NCI-H510A treated with DMSO at 0.1 percent for 48 hours (cell line): ENCODE measurements around the gene CD14.
"Not testable (repeated sequence)": the region's sequence is repeated elsewhere in the genome, so short reads cannot be mapped to it uniquely, and the experiment has no call there.

ENCODE experiments used
- DNase-seq: peaks from one replicate; lab custom pipeline; 2025; lab: John Stamatoyannopoulos, UW

Gene CD14

DNA sequence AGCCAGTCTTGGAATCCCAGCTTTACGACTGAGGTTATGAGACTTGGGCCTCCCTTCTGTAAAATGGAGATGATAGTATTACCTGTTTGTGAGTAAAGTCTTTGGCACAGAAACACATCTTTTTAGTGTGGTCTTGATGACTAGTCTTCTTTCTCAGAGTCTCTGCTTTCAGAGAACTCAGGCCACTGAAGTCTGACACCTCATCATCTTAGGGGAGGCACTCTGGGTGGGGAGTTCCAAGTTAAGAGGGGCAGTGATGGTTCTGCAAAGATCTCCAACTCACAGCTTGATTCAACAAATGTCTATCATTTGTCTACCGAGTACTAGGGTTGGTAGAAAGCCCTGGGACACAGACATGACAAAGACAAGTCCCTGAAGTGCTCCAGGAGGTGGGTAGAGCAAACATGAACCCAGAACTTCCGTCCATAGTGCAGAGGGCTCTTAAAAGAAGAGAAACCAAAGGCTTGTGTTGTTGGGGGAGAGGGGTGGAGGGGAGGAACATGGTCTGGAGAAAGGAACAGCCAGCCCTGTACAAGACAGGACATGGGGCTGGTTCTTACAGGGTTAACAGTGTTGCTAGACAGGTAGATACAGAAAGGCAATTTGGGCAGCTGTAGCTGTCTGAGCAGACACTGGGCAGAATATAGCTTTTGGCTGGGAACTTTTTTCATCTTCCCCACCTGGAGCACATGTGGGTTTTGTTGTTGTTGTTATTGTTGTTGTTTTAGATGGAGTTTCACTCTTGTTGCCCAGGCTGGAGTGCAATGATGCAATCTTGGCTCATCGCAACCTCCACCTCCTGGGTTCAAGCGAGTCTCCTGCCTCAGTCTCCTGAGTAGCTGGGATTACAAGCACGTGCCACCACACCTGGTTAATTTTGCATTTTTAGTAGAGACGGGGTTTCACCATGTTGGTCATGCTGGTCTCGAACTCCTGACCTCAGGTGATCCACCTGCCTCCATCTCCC, 2.6 kb upstream of the CD14 start:
- DNase-seq: no peak

DNA sequence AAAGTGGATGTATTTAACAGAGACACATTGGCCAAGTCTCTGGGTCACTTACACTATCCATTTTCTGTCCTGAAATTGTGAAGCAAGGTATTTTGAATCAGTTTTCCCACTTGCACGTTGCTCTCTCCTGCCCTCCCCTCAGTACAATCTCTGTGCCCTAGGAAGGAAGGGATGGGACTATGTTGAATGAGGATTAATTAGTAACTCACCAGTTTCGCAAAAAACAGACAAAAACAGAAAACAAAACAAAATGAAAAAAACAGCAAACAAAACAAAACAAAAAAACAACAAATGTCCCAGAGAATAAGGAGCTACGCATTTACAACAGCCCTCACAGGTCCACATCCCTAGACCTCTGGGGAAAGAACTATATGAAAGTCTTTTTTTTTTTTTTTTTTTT, 1.1 kb upstream of the CD14 start:
- no peak for DNase-seq

DNA sequence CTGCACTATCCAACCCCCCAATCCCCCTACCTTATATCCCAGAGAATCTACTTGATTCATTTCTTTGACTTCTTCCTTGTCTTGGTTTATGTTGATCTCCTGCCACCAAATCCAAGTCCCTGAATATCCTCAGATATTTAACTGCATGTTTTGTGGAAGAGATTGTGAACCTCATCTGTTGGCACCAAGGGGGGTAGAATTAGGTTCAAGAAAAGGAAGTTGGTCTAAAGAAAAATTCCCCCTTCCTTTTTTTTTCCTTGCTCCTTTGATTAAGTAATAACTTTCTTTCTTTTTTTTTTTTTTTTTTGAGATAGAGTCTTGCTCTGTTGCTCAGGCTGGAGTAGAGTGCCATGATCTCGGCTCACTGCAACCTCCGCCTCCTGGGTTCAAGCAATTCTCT, 526 bp upstream of the CD14 start:
- DNase-seq: no peak

DNA sequence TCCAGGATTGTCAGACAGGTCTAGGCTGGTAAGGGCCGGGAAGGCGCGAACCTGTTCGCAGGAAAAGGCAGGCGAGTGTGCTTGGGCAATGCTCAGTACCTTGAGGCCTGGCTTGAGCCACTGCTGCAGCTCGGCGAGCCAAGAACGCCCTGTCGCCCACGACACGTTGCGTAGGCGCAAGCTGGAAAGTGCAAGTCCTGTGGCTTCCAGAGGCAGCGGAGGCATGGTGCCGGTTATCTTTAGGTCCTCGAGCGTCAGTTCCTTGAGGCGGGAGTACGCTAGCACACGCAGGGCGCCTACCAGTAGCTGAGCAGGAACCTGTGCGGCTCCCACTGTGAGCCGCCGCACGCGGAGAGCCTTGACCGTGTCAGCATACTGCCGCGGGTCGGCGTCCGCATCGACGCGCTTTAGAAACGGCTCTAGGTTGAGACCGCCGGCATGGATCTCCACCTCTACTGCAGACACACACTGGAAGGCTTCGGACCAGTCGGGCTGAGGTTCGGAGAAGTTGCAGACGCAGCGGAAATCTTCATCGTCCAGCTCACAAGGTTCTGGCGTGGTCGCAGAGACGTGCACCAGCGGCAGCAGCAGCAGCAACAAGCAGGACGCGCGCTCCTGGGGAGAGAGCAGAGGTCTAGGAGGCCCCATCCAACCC, 482 bp downstream of the CD14 start:
- DNase-seq: no peak

DNA sequence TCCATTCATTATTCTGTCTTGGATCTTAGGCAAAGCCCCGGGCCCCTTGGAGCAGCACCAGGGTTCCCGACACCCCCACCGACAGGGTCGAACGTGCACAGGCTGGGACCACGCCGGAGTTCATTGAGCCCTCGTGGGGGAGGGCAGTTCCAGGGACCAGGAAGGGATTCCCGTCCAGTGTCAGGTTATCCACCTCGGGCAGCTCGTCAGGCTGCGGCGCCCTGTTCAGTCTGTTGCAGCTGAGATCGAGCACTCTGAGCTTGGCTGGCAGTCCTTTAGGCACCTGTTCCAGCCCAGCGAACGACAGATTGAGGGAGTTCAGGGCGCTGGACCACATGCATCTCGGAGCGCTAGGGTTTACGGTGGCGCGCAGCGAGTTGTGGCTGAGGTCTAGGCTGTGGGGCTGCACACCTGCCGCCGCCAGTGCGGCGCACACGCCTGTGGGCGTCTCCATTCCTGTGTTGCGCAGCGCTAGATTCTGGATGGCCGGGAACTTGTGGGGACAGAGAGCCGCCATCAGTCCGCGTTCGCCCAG, 1.1 kb downstream of the CD14 start:
- DNase-seq: no peak

DNA sequence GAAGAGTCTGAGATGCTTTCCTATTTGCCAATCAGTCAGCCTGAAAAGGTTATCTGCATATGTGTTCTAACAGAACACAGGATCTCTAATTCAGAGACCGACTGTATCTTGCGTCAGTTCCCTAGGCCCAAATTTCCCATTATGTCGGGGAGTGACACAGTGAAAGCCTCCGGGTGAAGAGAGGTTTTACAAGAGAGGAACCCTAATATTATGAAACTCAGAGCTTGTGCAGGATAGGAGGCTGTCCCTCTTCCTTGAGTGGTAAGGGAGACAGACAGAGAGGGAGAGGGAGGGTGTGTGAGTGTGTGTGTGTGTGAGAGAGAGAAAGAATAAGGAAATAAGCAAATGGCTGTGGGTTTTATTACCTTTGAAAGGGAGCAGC, 1.9 kb downstream of the CD14 start:
- DNase-seq: no peak

DNA sequence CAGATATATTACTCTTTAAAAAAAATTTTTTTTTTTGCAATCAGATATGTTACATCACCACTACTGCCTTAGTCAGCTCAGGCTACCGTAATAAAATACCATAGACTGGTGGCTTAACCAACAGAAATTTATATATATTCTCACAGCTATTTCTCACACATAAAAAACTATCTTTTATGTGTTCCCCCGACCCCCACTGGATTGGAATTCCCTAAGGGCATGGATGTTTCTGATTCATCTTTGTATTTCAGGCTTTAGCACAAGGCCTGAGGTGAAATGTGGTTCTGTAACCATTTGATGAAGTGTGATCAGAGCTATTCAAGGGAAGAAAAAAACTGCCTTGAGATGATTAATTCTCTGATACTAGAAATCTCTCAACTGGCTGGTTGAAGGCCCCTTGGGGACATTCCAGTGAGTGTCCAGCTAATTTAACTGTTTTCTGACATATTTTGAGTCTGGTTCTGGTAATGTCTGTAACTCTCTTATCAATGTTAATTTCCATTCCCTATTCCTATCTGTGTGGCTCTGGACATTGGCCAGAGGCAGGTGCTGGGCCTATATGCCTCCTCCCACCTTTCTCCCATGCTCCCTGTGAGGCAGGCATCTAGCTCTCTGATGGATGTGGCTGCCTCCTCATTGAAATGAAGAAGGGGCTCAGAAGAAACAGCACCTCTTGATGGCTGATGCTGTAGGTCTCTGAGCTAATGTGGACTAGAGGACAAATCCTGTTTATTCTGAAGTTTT, 2.5 kb downstream of the CD14 start:
- DNase-seq: no peak

DNA sequence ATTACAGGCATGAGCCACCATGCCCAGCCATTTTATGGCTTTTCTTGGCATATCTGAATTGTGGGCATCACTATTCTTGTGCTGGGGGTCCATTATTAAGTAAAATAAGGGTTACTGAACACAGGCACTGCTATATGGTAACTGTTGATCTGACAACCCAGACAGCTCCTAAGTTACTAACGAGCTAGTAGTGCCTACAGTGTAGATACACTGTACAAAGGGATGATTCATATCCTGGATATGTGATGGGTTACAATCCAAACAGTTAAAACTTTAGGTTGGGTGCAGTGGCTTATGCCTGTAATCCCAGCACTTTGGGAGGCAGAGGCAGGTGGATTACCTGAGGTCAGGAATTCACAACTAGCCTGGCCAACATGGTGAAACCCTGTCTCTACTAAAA, 4.3 kb downstream of the CD14 start:
- no peak for DNase-seq

DNA sequence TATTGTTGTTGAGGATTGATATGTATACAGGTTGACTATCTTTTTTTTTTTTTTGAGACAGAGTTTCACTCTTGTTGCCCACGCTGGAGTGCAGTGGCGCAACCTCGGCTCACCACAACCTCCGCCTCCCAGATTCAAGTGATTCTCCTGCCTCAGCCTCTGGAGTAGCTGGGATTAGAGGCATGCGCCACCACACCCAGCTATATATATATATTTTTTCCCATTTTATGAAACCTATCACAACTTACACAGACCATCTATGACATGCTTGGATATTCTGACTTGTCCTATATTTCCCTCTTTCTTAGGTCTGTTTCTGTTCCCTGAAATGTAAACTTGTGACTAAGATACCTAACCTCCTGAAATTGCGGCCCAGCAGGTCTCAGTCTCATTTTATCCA, 5.0 kb downstream of the CD14 start:
- no peak for DNase-seq

DNA sequence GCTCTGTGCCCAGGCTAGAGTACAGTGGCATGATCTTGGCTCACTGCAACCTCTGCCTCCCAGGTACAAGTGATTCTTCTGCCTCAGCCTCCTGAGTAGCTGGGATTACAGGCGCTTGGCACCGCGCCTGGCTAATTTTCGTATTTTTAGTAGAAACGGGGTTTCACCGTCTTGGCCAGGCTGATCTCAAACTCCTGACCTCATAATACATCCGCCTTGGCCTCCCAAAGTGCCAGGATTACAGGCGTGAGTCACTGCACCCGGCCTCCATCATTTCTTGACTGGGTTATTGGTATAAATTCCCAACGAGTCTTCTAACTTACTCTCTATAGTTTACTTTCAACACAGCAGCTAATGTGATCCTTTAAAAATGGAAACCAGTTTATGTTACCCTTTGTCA, 8.1 kb downstream of the CD14 start:
- DNase-seq: not testable (repeated sequence)

DNA sequence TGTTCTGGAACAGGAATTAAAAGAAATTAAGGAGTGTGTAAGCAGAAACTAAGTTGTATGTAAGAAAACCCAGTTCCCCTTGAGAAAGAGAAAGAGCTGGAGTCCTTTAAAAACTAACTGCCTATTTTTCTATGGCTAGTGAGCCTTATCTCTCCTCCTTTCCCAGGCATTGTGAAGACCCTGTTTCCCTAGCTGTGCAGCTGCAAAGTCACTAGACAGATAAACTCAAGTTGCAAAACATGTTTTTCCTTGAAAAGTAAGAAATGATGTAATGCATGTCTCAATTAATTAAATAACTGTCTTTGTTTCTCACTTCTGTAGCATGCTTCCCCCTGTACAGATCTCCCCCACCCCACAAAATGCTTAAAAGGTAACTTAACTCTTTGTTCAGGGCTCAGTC, 9.9 kb downstream of the CD14 start:
- not testable (repeated sequence) for DNase-seq

DNA sequence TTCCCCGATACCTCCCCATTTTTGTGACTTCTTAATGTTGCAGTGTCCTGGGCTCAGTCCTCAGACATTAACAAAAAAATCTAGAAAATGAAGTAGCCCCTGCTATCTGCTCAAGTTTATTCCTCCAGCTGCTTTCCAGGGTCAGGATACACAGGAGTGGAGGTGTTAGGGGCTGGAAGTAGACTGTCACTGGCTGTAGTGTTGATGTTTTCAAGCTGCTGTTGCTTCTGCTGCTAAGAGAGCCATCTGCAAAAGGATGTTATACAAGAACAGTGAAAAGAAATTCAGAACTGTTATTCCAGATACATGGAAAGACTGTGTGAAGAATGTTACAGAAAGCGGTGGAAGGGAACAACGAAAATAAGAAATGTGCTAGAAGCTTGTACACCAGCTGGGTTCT, 10.7 kb downstream of the CD14 start:
- no peak for DNase-seq

DNA sequence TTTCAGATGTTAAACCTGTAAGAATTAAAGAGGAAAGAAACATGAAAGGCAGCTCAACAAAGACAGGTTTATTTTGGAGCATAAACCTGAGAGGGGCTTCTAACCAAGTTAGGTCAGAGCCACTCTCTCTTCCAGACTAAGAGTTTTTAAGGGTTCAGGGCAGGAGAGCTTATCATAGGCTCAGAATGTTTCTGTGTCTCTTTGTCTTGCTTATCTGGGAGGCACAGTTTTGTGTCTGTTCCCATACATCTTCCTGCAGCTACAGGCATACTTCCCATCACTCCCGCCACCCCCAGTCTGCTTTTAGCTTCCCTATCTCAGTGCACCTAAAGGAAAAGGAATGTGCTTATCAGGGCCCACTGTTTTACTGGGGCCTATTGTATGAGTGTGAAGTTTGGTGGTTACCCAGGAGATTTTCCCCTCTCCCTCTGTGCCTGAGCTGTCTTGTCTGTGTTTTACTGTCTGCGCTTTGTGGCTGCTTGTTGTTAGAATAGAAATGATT, 21.9 kb downstream of the CD14 start:
- DNase-seq: no peak

DNA sequence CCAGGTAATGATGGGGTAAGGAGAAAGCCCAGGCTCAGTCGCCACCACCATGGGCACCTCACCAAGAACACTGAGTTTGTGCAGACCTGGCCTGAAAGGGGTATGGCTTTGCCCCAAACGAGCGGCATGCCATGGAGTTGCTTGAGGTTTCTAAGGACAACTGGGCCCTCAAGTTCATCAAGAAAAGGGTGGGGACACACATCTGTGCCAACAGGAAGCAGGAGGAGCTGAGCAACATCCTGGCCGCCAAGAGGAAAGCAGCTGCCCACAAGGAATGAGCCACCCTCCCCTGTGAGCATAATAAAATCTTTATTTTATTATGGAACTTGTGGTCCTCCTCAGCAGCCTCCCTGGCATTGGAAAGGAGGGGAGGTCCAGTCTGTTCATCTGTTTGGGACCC, 23.8 kb downstream of the CD14 start:
- no peak for DNase-seq

DNA sequence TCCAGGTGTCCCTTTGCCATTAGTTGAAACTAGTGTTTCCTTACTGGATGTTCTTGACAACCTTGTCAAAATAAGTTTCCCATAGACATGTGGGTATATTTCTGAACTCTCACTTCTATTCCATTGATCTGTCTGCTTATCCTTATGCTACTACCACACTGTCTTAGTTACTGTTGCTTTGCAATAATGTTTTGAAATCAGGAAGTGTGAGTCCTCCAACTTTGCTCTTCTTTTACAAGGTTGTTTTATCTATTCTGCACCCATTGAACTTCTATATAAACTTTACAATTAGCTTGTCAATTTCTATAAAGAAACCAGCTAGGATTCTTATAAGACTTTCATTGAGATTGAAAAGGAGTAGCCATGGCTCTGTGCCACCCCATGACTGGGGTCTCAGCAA, 24.3 kb downstream of the CD14 start:
- DNase-seq: no peak

DNA sequence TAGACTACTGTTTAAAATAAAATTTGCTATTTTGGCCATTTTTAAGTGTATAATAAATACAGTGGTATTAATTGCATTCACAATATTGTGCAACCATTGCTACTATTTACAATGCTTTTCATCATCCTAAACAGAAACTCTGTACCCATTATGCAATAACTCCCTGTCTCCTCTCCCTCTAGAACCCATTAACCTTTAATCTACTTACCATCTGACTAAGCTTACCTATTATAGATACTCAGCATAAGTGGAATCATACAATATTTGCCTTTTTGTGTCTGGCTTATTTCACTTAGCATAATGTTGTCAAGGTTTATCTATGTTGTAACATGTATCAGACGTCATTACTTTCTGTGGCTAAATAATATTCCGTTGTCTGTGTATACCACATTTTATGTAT, 25.9 kb downstream of the CD14 start:
- no peak for DNase-seq

DNA sequence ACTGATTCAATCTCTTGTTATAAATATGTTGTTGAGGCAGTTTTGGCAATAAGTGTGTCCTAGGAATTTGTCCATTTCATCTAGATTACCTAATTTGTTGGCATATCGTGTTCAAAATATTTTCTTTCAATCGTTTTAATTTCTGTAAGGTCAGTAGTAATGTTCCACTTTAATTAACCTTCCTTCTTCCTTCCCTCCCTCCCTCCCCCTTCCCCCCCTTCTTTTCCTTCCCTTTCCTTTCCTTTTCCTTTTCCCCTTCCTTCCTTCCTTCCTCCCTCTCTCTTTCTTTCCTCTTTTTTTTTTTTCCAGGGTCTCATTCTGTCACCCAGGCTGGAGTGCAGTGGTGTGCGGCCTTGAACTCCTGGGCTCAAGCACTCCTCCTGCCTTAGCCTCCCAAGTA, 27.1 kb downstream of the CD14 start:
- no peak for DNase-seq

DNA sequence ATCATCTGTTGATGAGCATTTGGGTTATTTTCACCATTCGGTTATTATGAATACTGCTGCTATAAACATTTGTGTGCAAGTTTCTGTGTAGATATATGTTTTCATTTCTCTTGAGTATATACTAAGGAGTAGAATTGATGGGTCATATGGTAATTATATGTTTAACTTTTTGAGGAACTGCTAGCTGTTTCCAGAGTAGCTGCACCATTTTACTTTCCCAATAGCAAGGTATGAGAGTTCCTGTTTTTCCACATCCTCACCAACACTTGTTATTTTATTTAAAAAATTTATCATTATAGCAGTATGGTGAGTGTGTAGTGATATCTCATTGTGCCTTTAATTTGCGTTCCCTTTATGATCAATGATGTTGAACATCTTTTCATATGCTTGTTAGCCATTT, 29.2 kb downstream of the CD14 start:
- DNase-seq: no peak

DNA sequence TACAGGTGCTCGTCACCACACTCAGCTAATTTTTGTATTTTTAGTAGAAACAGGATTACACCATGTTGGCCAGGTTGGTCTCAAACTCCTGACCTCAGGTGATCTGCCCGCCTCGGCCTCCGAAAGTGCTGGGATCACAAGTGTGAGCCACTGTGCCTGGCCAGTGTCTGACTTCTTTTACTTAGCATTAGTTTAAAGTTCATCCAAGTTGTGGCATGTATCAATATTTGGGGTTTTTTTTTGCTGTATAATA, 29.6 kb downstream of the CD14 start:
- not testable (repeated sequence) for DNase-seq

DNA sequence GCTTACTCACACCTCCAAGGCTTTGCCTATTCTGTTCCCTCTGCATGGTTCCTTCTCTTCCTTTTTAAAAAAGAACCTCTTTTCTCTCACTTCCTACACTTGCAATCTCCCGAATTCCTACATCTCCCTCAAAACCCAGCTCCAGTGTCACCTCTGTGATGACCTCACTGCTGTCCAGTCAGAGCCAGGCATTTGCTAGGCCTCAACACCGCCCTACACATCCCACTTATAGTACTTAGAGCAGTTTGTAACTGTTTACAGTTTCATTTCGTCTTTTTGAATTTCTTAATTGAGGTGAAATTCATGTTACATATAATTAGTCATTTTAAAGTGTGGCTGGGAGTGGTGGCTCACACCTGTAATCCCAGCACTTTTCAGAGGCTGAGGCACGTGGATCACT, 30.8 kb downstream of the CD14 start:
- no peak for DNase-seq

DNA sequence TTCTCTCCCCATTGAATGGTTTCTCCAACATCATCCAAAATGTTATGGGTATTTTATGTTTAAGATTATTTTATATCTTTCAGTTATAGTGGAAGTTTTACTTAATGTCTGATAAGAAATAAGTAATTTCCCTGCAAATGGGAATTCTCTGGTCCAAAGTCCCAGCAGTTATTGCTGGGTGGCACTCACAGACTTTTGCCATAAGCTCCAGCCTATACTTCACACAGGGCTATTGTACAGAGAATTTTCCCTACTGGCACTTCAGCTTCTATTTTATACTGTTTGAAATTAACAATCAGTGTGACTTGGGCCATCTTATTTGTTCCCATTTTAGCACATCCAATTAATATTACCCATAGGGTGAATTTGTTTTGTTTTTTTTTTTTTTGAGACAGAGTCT, 32.9 kb downstream of the CD14 start:
- DNase-seq: no peak

DNA sequence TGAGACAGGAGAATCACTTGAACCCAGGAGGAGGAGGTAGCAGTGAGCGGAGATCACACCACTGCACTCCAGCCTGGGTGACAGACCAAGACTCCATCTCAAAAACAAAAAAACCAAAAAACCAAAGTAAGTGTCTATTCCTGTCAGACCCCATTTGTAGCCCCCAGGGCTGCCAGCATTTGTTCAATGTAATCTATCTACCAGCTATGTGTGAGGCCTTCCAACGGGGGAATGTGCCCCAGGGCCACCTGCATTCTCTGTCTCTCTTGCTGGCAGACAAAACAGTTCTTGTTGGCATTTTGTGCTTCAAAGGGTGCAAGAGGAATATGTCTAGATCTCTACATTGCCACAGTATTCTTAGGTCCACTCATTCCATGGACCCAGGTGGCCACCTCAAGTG, 34.1 kb downstream of the CD14 start:
- DNase-seq: no peak

DNA sequence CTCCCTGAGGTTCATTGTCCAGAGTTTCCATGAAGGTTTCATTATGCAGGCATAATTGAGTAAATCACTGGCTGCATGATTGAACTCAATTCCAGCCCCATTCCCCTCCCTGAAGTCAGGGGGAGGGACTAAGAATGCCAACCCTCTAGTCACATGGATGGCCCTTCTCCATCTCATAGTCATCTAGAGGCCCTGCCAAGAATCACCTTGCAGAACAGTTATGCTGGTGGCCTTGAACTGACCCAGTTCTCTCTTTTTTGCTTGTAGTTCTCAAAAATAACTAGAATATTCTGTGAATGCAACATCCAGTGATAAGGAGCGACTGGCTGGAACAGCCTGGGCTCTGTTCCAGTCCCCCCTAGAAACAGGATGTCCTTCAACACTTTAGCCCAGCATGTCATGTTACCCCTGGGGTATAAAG, 36.6 kb downstream of the CD14 start:
- no peak for DNase-seq
